Common myeloid progenitor, CD34-positive (primary cell): Measurements from ENCODE around the gene DNAL1.

ENCODE experiments used
- CTCF ChIA-PET: fragments of 350-600 bp; sonication (Branson Sonifier 250); formaldehyde crosslinking; loops from one replicate; lab custom pipeline; 2021; ENCODE audit warnings: antibody characterized with exemption; lab: Charles Lee
- POLR2A ChIA-PET: fragments of 350-600 bp; sonication (Branson Sonifier 250); formaldehyde crosslinking; loops from one replicate; lab custom pipeline; 2021; ENCODE audit warnings: antibody characterized with exemption; lab: Charles Lee
- DNase-seq, 3 donors: peaks; one replicate each; pipeline versions ENCODE4 v3.0.0 to v3.0.0-alpha.2; 2013
- H3K27ac ChIP-seq, 2 experiments: 1 replicate in 1 of 2; 2 replicates in 1 of 2; pipeline ENCODE4 v1.7.0; 2013; ENCODE audit warnings: inconsistent platforms in 2 of 2, low read length in 2 of 2, mild to moderate bottlenecking in 2 of 2, low read depth in 1 of 2, moderate library complexity in 1 of 2; ENCODE audit not compliant: severe bottlenecking in 2 of 2, insufficient read depth in 1 of 2, poor library complexity in 1 of 2
- H3K27me3 ChIP-seq, 5 experiments: replicated peaks in 2 of 5; 1 replicate in 3 of 5; 2 replicates in 2 of 5; pipeline versions ENCODE4 v1.6.1 to v1.7.0; 2013; ENCODE audit warnings: low read length in 4 of 5, mild to moderate bottlenecking in 2 of 5, moderate library complexity in 2 of 5, inconsistent platforms in 1 of 5; ENCODE audit not compliant: insufficient read depth in 5 of 5, control insufficient read depth in 4 of 5
- H3K36me3 ChIP-seq, 4 experiments: 1 replicate in 2 of 4; 2 replicates in 2 of 4; pipeline versions ENCODE4 v1.6.1 to v1.7.0; 2013; ENCODE audit warnings: low read length in 3 of 4, control low read depth in 1 of 4, mild to moderate bottlenecking in 1 of 4; ENCODE audit not compliant: control insufficient read depth in 4 of 4, insufficient read depth in 4 of 4
- H3K4me1 ChIP-seq, 4 experiments: 1 replicate in 3 of 4; 2 replicates in 1 of 4; pipeline versions ENCODE4 v1.6.1 to v1.7.1; 2013; ENCODE audit warnings: low read length in 3 of 4, mild to moderate bottlenecking in 3 of 4, control low read depth in 1 of 4, inconsistent platforms in 1 of 4, moderate library complexity in 1 of 4; ENCODE audit not compliant: control insufficient read depth in 4 of 4, insufficient read depth in 4 of 4; ENCODE audit errors: control extremely low read depth in 1 of 4
- H3K4me3 ChIP-seq, 7 experiments: 1 replicate in 4 of 7; 2 replicates in 3 of 7; pipeline versions ENCODE4 v1.5.1 to v1.7.0; 2013; ENCODE audit warnings: mild to moderate bottlenecking in 7 of 7, low read length in 6 of 7, moderate library complexity in 6 of 7, inconsistent platforms in 2 of 7, low read depth in 2 of 7, control low read depth in 1 of 7; ENCODE audit not compliant: insufficient read depth in 4 of 7, control insufficient read depth in 1 of 7; ENCODE audit errors: extremely low read depth in 1 of 7
- H3K9me3 ChIP-seq, 5 experiments: 1 replicate in 4 of 5; 2 replicates in 1 of 5; pipeline versions ENCODE4 v1.6.1 to v1.7.1; 2013; ENCODE audit warnings: low read length in 4 of 5, mild to moderate bottlenecking in 2 of 5, inconsistent platforms in 1 of 5, low read depth in 1 of 5, moderate library complexity in 1 of 5; ENCODE audit not compliant: control insufficient read depth in 4 of 5, insufficient read depth in 2 of 5; ENCODE audit errors: control extremely low read depth in 1 of 5
- WGBS: methylation state at CpG from one replicate; pipeline ENCODE4 v1.1.5; 2013; ENCODE audit not compliant: insufficient coverage; 5-methylcytosine and 5-hydroxymethylcytosine counted together

The DNAL1 gene

DNA sequence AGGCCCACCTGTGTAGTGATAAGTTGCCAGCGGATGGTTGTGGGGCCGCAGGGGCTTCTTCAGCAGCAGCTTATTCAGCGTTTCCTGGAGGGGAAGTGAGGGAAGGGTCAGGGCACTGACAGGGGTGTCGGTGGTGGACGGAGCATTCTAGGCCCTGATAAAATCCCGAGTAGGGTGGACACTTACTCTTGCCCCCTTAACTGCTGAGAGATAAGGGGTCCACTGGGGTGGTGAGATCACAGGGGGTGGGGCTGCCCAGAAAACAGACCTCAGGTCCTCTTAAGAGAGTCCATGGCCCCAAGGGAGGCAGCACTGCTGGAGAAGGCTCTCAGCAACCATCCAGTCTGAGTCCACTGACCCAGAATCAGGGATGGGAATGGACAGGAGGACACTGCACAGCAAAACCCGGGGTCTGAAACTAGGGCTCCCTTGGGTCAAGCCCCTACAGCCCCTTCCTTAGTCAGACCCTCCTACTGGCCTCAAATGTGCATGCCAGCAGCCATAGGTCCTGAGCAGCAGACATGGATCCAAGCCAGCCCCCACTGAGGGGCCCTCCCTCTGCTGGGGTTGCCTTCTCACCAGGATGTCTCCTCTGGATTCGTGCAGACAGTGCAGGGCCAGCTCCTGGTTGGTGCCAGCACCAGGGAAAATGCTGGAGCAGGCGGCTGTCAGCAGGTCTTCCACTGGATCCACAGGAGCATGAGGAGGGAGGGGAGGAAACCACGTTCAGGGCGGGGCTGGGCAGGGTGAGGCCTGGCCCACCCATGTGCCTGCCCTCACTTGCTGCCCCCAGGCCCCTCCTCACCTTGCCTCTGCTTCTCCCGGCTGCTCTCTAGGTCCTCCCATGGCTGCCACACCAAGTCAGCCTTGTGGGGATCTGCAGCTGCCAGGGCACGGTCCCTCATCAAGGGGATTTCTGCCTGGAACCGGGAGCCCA is 81.5 kb downstream of the DNAL1 start:
- ChIA-PET CTCF (interaction anchor here (0.7 to 13.8 kb wide), 7 partner anchors 10 to 141 kb away, joined by 3 to 228 read pairs (median 7); partner anchors contain the start of gene PTGR2), POLR2A (interaction anchor here (0.6 kb wide), 1 partner anchor 157 kb away, joined by 4 read pairs; no protein-coding TSS in a partner anchor)
- peaks cover 0 to 33% (median 29%) of the 10 kb centered on the region in 4 experiments for H3K4me1 ChIP-seq
- WGBS, result 37% methylated on average over 11 of the region's 14 CpGs
- H3K27ac ChIP-seq, result peak overlapping the region in 1 of 2 experiments; percentile 60
- H3K27me3 ChIP-seq, result no peaks in the 10 kb centered on the region
- no peak overlapping the region for H3K4me3 ChIP-seq
- H3K9me3 ChIP-seq, result no peaks in the 10 kb centered on the region
- no peak for DNase-seq
- peaks cover 19 to 98% (median 77%) of the 10 kb centered on the region in 4 experiments for H3K36me3 ChIP-seq

DNA sequence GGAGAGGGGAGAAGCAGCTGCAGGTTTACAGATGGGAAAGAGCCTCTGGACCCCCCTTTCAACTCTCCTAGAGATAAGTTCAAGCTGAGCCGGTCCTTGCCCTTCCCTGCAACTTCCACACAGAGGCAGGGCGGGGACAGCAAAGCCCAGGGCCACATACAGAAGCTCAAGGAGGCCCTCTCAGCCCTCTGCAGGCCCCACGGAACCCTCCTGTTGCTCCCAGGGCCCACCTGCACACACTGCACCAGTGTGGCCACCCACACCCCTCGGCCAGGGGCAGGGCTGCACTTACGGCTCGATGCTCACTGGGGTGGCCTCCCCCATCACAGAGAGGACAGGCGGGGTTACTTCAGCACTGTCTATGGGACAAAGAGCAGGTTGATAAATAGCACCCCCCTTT is 82.4 kb downstream of the DNAL1 start:
- peaks cover 0 to 33% (median 29%) of the 10 kb centered on the region in 4 experiments for H3K4me1 ChIP-seq
- H3K4me3 ChIP-seq, result no peak overlapping the region
- POLR2A ChIA-PET, result interaction anchor here (1.6 kb wide), 1 partner anchor 33 kb away, joined by 7 read pairs; a partner anchor contains a TSS
- CTCF ChIA-PET, result interaction anchor here (0.7 to 13.8 kb wide), 9 partner anchors 11 to 141 kb away, joined by 3 to 228 read pairs (median 5); partner anchors contain the start of gene PTGR2
- no peak for DNase-seq
- H3K36me3 ChIP-seq, result peaks cover 13 to 98% (median 74%) of the 10 kb centered on the region in 4 experiments
- no peak overlapping the region for H3K27ac ChIP-seq
- 98% methylated on average over 5 of the region's 7 CpGs for WGBS
- no peaks in the 10 kb centered on the region for H3K9me3 ChIP-seq
- H3K27me3 ChIP-seq, result no peaks in the 10 kb centered on the region

DNA sequence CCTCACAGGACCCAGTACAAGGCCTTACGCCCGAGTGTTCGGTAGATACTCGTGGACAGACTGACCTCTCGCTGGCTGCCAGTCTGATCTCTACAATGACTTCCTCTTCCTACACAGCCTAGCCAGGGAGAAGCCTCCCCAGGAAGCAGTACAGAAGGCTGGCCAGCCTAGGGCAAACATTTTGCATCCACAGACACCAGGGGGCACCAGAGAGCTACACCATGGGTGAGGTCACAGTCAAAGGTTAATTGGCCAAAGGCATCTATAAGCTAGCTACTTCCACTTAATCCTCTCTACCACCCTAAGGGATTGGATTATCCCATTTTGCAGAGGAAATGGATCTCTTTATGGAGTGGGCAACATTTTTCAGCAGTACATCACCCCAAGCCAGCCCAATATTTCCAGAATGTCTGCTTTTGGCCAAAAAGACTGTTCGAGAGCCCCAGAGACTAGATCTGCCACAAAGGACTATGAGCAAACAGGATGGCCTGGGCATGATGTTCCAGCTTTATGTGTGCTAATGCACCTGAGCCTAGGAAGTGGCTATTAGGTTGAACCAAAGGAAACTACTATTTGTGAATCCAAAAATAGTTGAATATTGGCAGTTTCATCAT is 84.0 kb downstream of the DNAL1 start:
- WGBS, result 23% methylated on average over 6 of the region's 6 CpGs
- Histone ChIP-seq H3K27ac (peak overlapping the region in 1 of 2 experiments; percentile 52), H3K9me3 (no peaks in the 10 kb centered on the region), H3K4me1 (peaks cover 0 to 33% (median 29%) of the 10 kb centered on the region in 4 experiments), H3K4me3 (no peak overlapping the region), H3K36me3 (peaks cover 6 to 85% (median 65%) of the 10 kb centered on the region in 4 experiments), H3K27me3 (no peaks in the 10 kb centered on the region)
- ChIA-PET CTCF (interaction anchor here (0.6 to 13.8 kb wide), 21 partner anchors 9 to 389 kb away, joined by 3 to 228 read pairs (median 5); partner anchors contain the start of gene PTGR2), POLR2A (interaction anchor here (0.7 to 1.6 kb wide), 4 partner anchors 14 to 43 kb away, joined by 3 to 7 read pairs (median 4); a partner anchor contains a TSS)
- DNase-seq, result peak; percentile 77 to 87 (median 78)

DNA sequence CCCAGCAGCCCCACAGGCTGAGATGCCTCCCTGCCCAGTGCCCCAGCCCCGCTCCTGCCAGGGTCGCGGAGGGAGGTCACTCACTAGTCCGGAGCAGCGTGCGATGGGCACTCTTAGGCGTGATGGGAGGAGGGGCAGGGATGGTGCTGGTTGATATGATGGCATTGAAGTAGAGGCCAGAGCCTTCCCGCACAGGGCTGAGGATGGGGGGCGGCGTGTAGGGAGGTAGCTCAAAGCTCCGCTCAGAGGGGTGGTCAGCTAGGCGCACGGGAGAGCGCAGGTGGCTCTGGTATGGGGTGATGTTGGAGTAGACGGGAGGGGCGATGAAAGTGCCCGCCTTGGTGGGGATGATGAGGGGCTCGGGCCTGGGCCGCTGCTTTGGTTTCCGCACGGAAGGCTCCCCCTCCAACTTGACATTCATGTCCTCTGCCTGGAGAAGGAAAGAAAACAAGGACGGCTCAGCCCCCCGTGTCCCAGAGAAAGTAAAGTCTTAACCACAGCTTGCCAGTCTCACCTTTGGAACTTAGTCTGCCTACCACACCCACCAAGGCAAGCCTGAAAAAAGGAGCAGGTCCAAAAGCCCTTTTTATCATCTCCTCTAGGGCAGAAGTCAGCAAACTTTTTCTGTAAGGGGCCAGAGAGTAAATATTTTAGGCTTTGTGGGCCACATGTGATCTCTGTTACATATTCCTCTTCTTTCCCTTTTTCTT is 84.9 kb downstream of the DNAL1 start:
- ChIA-PET POLR2A (interaction anchor here (0.6 to 1.2 kb wide), 3 partner anchors 13 to 24 kb away, joined by 3 to 6 read pairs (median 3); no protein-coding TSS in a partner anchor), CTCF (interaction anchor here (0.5 to 13.8 kb wide), 18 partner anchors 10 to 172 kb away, joined by 3 to 228 read pairs (median 6); partner anchors contain the start of gene PTGR2)
- no peak for DNase-seq
- H3K4me3 ChIP-seq, result no peak overlapping the region
- H3K36me3 ChIP-seq, result peaks cover 4 to 83% (median 62%) of the 10 kb centered on the region in 4 experiments
- peak overlapping the region in 1 of 2 experiments; percentile 46 for H3K27ac ChIP-seq
- H3K27me3 ChIP-seq, result no peaks in the 10 kb centered on the region
- H3K4me1 ChIP-seq, result peaks cover 0 to 33% (median 29%) of the 10 kb centered on the region in 4 experiments
- 98% methylated on average over 21 of the region's 23 CpGs for WGBS
- no peaks in the 10 kb centered on the region for H3K9me3 ChIP-seq

DNA sequence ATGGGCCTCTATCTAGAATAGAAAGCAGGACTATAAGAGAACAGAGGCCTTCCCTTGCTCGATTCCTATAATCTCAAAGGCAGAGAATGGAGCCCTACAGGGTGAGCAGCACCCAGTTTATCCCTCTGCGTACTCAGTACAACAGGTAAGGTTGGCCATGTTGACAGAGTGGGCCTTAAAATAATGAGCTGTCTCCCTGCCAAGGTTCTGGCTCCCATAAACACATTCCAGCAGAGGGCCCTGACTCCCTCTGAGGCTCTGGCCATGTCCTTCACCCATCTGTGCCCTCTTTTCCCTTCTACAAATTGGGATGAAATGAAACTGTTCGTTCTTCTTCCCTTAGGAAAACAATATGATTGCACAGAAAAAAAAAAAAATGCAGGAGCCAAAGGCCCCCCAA is 86.3 kb downstream of the DNAL1 start:
- ChIA-PET POLR2A (interaction anchor here (2.0 kb wide), 1 partner anchor 28 kb away, joined by 5 read pairs; no protein-coding TSS in a partner anchor), CTCF (interaction anchor here (0.9 to 13.8 kb wide), 8 partner anchors 12 to 121 kb away, joined by 4 to 228 read pairs (median 6); partner anchors contain the start of gene PTGR2)
- peaks cover 0 to 26% (median 19%) of the 10 kb centered on the region in 4 experiments for H3K4me1 ChIP-seq
- H3K9me3 ChIP-seq, result no peaks in the 10 kb centered on the region
- no peak overlapping the region for H3K4me3 ChIP-seq
- peaks cover 7 to 81% (median 62%) of the 10 kb centered on the region in 4 experiments for H3K36me3 ChIP-seq
- no peaks in the 10 kb centered on the region for H3K27me3 ChIP-seq
- H3K27ac ChIP-seq, result peak overlapping the region in 1 of 2 experiments; percentile 51
- WGBS, result 94% methylated on average over 2 of the region's 3 CpGs
- no peak for DNase-seq

DNA sequence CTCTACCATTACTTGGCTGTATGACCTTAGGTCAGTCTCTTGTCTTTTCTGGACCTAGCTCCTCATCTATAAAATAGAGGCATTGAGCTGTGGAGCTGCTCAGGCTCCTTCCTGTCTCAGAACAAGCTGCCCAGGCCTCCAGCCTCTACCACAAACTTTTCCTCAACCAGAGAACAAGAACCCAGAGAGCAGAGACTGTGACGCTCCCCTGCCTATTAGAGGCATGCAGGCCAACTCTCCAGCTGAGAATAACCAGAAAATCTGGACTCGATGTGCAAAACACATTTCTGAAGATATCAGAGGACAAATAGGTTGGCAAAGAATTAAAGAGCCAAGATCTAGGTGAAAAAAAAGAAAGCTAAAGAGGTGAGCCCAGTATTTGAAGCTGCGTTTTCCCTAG is 87.2 kb downstream of the DNAL1 start:
- ChIA-PET POLR2A (interaction anchor here (1.0 to 2.0 kb wide), 2 partner anchors 27 to 120 kb away, joined by 5 read pairs; partner anchors contain the start of gene PTGR2), CTCF (interaction anchor here (0.9 to 13.8 kb wide), 9 partner anchors 11 to 125 kb away, joined by 3 to 228 read pairs (median 4); a partner anchor contains a TSS)
- H3K4me1 ChIP-seq, result peaks cover 0 to 17% (median 11%) of the 10 kb centered on the region in 4 experiments
- H3K27ac ChIP-seq, result peak overlapping the region in 1 of 2 experiments; percentile 7
- no peak for DNase-seq
- H3K27me3 ChIP-seq, result no peaks in the 10 kb centered on the region
- peaks cover 8 to 79% (median 62%) of the 10 kb centered on the region in 4 experiments for H3K36me3 ChIP-seq
- no peaks in the 10 kb centered on the region for H3K9me3 ChIP-seq
- no peak overlapping the region for H3K4me3 ChIP-seq
- WGBS, result 96% methylated on average over 3 of the region's 3 CpGs
